Endothelial cell of umbilical vein (primary cell): ENCODE measurements around the gene FCMR. TPM values are rescaled to one million over a fixed set of nuclear protein-coding genes. Genes with fewer than 3 reads are reported as not detected.

ENCODE experiments used
- BruUV-seq: library from RNA; stranded (reverse); fragments of 400-500 nt; replicated peaks from 2 replicates; lab custom pipeline; 2021; lab: Mats Ljungman, UMichigan
- CTCF ChIA-PET: fragments of 300-600, 350-600 bp; sonication (Branson Sonifier 250); formaldehyde crosslinking; loops from one replicate; lab custom pipeline; 2021; ENCODE audit warnings: antibody characterized with exemption, inconsistent platforms; lab: Charles Lee
- POLR2A ChIA-PET: fragments of 300-600, 350-600 bp; sonication (Branson Sonifier 250); formaldehyde crosslinking; loops from one replicate; lab custom pipeline; 2021; ENCODE audit warnings: antibody characterized with exemption, inconsistent platforms; lab: Charles Lee
- DNase-seq: peaks from one replicate; pipeline ENCODE4 v3.0.0-alpha.2; 2011; ENCODE audit warnings: low read depth, low spot score
- FAIRE-seq: peaks from 2 replicates; lab custom pipeline; 2011; peaks lifted over from hg19 to GRCh38; lab: Jason Lieb, UNC
- H2AFZ ChIP-seq: 2 replicates; pipeline ENCODE4 v1.6.0; 2012; ENCODE audit warnings: low read depth, low read length, control low read depth, inconsistent platforms
- H3K27ac ChIP-seq: 2 replicates; pipeline ENCODE4 v1.5.1; 2011; ENCODE audit warnings: low read depth, mild to moderate bottlenecking, control low read depth, low read length, moderate library complexity; ENCODE audit not compliant: insufficient read depth
- H3K27me3 ChIP-seq, 2 experiments: 2 replicates each; pipeline versions ENCODE4 v1.6.0 to v1.6.1; 2011; ENCODE audit warnings: low read length in 2 of 2, mixed read lengths in 1 of 2; ENCODE audit not compliant: control insufficient read depth in 2 of 2, insufficient read depth in 2 of 2
- H3K36me3 ChIP-seq, 2 experiments: 2 replicates in 1 of 2; 3 replicates in 1 of 2; pipeline ENCODE4 v1.5.1; 2011; ENCODE audit warnings: low read length in 2 of 2, mild to moderate bottlenecking in 1 of 2, moderate library complexity in 1 of 2; ENCODE audit not compliant: control insufficient read depth in 2 of 2, insufficient read depth in 2 of 2; ENCODE audit errors: extremely low read depth in 1 of 2
- H3K4me1 ChIP-seq: 3 replicates; pipeline ENCODE4 v1.5.1; 2011; ENCODE audit warnings: mild to moderate bottlenecking, low read length; ENCODE audit not compliant: control insufficient read depth, insufficient read depth; ENCODE audit errors: extremely low read depth
- H3K4me2 ChIP-seq: 2 replicates; pipeline ENCODE4 v1.6.1; 2011; ENCODE audit warnings: low read length, control low read depth, mixed read lengths; ENCODE audit not compliant: insufficient read depth
- H3K4me3 ChIP-seq, 3 experiments: fragments of 200-600 bp in 1 of 3; sonication (generic), shearing (Covaris generic) in 1 of 3; replicated peaks in 1 of 3; 2 replicates each; pipeline ENCODE4 v1.5.1; 2011 to 2016; ENCODE audit warnings: control low read depth in 3 of 3, low read length in 3 of 3, mild to moderate bottlenecking in 2 of 3, inconsistent platforms in 1 of 3, low read depth in 1 of 3, moderate library complexity in 1 of 3; ENCODE audit not compliant: insufficient read depth in 1 of 3
- H3K79me2 ChIP-seq: 2 replicates; pipeline ENCODE4 v1.6.0; 2012; ENCODE audit warnings: low read length, inconsistent platforms; ENCODE audit not compliant: control insufficient read depth, insufficient read depth
- H3K9ac ChIP-seq: replicated peaks from 2 replicates; pipeline ENCODE3; 2011; ENCODE audit warnings: low read length, control low read depth; ENCODE audit not compliant: insufficient read depth; ENCODE audit errors: extremely low read depth
- H3K9me1 ChIP-seq: replicated peaks from 3 replicates; pipeline ENCODE4 v1.6.0; 2011; ENCODE audit warnings: mild to moderate bottlenecking, low read length; ENCODE audit not compliant: control insufficient read depth, insufficient read depth; ENCODE audit errors: extremely low read depth
- H3K9me3 ChIP-seq: replicated peaks from 2 replicates; pipeline ENCODE4 v1.5.1; 2012; ENCODE audit warnings: low read length, inconsistent platforms; ENCODE audit not compliant: control insufficient read depth, insufficient read depth
- H4K20me1 ChIP-seq: replicated peaks from 2 replicates; pipeline ENCODE3; 2011; ENCODE audit warnings: mild to moderate bottlenecking, low read length; ENCODE audit not compliant: control insufficient read depth, insufficient read depth; ENCODE audit errors: extremely low read depth
- EZH2 ChIP-seq: IDR thresholded peaks from 2 replicates; pipeline ENCODE4 v1.6.1; 2012; ENCODE audit warnings: borderline replicate concordance, low read depth, mild to moderate bottlenecking, moderate library complexity, low read length, inconsistent platforms; ENCODE audit not compliant: severe bottlenecking
- FOS ChIP-seq: IDR thresholded peaks from 2 replicates; pipeline ENCODE4 v1.6.1; 2011; ENCODE audit warnings: mild to moderate bottlenecking, low read length, moderate library complexity, borderline replicate concordance; ENCODE audit not compliant: insufficient read depth
- GATA2 ChIP-seq: IDR thresholded peaks from 2 replicates; pipeline ENCODE4 v1.7.0; 2011; ENCODE audit warnings: low read depth, mild to moderate bottlenecking, moderate library complexity, mixed read lengths, low read length; ENCODE audit not compliant: insufficient read length, insufficient read depth
- JUN ChIP-seq: IDR thresholded peaks from 2 replicates; pipeline ENCODE4 v1.6.1; 2011; ENCODE audit warnings: borderline replicate concordance, low read depth; ENCODE audit not compliant: insufficient read length, insufficient read depth
- MYC ChIP-seq: IDR thresholded peaks from one replicate; pipeline ENCODE4 v1.6.1; 2011; ENCODE audit warnings: mild to moderate bottlenecking, low read depth, low read length
- POLR2A ChIP-seq: IDR thresholded peaks from 2 replicates; pipeline ENCODE4 v1.6.1; 2012; ENCODE audit warnings: low read depth, mild to moderate bottlenecking, control low read depth, low read length
- POLR2AphosphoS5 ChIP-seq: IDR thresholded peaks from 2 replicates; pipeline ENCODE4 v1.6.1; 2012; ENCODE audit warnings: low read depth, mild to moderate bottlenecking, control low read depth, low read length, moderate library complexity; ENCODE audit not compliant: insufficient read depth
- dilution Hi-C: fragments of 300-500 bp; cut with MboI; formaldehyde crosslinking; loops from one replicate; pipeline ENCODE4 v1.15.0; 2019; ENCODE audit warnings: low sequenced_read_pairs; ENCODE audit not compliant: extremely low pct_ligation_motif_present
- intact Hi-C: fragments of 100-400 bp; cut with micrococcal nuclease; formaldehyde crosslinking; loops from one replicate; pipeline ENCODE4 v1.10.0; 2022
- polyA plus RNA-seq, 4 experiments: library from polyadenylated mRNA; depleted of rRNA in 3 of 4; stranded (reverse) in 3 of 4; unstranded in 1 of 4; fragments of >200 nt; gene quantifications; 2 replicates each; pipeline versions ENCODE4 v1.2.1 to v1.2.3, GENCODE V29; 2011 to 2012; ENCODE audit warnings: missing spikeins in 1 of 4
- total RNA-seq: library from RNA; stranded (reverse); gene quantifications from 2 replicates; pipeline ENCODE4 v1.2.3, GENCODE V29; 2021
- TF ChIP-seq, protein P1 (sequence below), 2 donors: IDR thresholded peaks; 1 replicate in 1 of 2; 2 replicates in 1 of 2; pipeline ENCODE4 v1.5.1; 2011; ENCODE audit warnings: low read length in 2 of 2, mild to moderate bottlenecking in 2 of 2, moderate library complexity in 2 of 2, control low read depth in 1 of 2, inconsistent platforms in 1 of 2, low read depth in 1 of 2; ENCODE audit not compliant: insufficient read depth in 1 of 2; ENCODE audit errors: extremely low read depth in 1 of 2
- TF ChIP-seq, protein P2 (sequence below): IDR thresholded peaks from 2 replicates; pipeline ENCODE4 v1.6.1; 2011; ENCODE audit not compliant: insufficient read depth, insufficient read length

The FCMR gene
- total and polyA plus RNA-seq, 2 donors (not counting 3 experiments of a cell fraction or from before 2014, with no cell fraction given), result not detected

DNA sequence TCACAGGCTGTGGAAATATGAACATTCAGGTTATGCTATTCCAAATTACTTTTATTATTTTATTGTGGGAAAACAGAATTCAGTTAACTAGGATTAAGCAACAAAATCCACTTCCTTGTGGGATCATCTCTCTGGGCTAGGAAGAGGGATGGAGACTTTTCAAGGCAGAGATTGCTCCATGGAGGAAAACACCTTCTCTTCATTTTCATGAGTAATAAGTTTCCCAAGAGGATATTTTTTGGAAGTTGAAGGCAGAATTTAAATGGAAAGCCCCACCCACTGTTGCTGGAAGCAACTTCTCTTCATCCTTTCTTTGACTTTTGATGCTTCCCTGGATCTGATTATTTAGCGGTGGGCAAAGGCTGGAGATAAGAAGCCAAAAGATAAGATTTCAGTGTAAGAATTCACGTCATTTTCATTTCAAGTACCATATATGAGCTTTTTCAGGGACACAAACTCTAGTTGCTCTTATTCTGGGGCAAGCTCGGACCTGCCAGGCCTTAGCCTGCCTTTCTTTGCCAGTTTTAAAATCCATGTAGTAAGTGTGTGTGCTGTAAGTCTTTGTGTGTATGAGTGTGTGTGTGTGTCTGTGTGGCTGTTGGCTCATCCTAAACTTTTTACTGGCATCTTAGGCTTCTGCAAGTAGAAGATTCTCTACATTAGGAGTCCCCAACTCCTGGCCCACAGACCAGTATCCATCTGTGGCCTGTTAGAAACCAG is 36.2 kb downstream of the FCMR start:
- H3K27ac ChIP-seq, result no peak overlapping the region
- dilution Hi-C loops, result no loop called here
- no peak overlapping the region for H3K4me2 ChIP-seq
- DNase-seq (no peak), FAIRE-seq (no peak)
- peaks cover 8% of the 10 kb centered on the region in 2 experiments for H3K27me3 ChIP-seq
- H3K4me3 ChIP-seq, result no peak overlapping the region
- no peaks in the 10 kb centered on the region for H3K79me2 ChIP-seq
- H3K9ac ChIP-seq, result no peak overlapping the region
- ChIA-PET CTCF (interaction anchor here (1.7 kb wide), 1 partner anchor 20 kb away, joined by 3 read pairs; the partner anchor contains the start of gene IL20), POLR2A (no interaction called here)
- no peaks in the 10 kb centered on the region for H3K36me3 ChIP-seq
- H3K9me1 ChIP-seq, result no peaks in the 10 kb centered on the region
- no peak overlapping the region for H2AFZ ChIP-seq
- no peak for TF ChIP-seq GATA2
- TF ChIP-seq, protein P1, sequence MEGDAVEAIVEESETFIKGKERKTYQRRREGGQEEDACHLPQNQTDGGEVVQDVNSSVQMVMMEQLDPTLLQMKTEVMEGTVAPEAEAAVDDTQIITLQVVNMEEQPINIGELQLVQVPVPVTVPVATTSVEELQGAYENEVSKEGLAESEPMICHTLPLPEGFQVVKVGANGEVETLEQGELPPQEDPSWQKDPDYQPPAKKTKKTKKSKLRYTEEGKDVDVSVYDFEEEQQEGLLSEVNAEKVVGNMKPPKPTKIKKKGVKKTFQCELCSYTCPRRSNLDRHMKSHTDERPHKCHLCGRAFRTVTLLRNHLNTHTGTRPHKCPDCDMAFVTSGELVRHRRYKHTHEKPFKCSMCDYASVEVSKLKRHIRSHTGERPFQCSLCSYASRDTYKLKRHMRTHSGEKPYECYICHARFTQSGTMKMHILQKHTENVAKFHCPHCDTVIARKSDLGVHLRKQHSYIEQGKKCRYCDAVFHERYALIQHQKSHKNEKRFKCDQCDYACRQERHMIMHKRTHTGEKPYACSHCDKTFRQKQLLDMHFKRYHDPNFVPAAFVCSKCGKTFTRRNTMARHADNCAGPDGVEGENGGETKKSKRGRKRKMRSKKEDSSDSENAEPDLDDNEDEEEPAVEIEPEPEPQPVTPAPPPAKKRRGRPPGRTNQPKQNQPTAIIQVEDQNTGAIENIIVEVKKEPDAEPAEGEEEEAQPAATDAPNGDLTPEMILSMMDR (IDR thresholded peaks at IDR 0.05; ENCODE audit: extremely low read depth in 1 of 2, insufficient read depth in 1 of 2, low read depth in 1 of 2, low read length in 2 of 2), result no peak
- TF ChIP-seq, protein P2, sequence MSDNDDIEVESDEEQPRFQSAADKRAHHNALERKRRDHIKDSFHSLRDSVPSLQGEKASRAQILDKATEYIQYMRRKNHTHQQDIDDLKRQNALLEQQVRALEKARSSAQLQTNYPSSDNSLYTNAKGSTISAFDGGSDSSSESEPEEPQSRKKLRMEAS, result no peak
- TF ChIP-seq POLR2A, result no peak
- TF ChIP-seq JUN, result no peak
- no peak for TF ChIP-seq MYC
- TF ChIP-seq POLR2AphosphoS5, result no peak
- no peak for TF ChIP-seq FOS
- TF ChIP-seq EZH2, result no peak
- H3K4me1 ChIP-seq, result no peaks in the 10 kb centered on the region
- no peaks in the 10 kb centered on the region for H4K20me1 ChIP-seq
- intact Hi-C loops, result no loop called here
- BruUV-seq, result no TSS peak
- H3K9me3 ChIP-seq, result no peaks in the 10 kb centered on the region
